ENCODE data around the gene TPD52L1.
"Not testable (repeated sequence)": the region's sequence is repeated elsewhere in the genome, so short reads cannot be mapped to it uniquely, and the experiment has no call there.

Gene TPD52L1

DNA sequence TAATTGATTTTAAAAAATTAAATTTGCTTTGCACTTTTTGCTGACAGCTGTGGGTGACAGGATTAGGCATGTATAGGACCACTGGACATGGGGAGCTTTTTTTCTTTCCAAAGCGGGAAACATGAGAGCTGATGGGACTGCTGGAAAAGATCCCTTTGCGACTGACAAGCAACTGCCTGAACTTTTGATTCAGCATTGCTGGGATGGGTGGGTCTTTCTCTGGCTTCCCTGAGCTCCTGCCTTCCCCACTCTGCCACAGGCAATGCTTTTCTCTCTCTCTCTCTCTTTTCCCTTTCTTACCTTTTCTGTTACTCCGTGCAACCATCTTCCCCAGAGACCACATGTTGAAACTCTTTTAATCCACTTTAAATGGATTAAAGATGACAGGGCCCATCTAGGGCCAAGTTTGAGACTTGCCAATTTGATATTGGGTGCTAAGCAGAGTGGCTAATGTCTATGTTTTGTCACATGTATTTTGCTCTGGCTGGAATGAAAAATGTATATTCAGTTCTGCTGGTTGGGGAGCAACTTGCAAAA is 33.5 kb upstream of the TPD52L1 start:
- Histone ChIP-seq H3K27me3 (ENCODE audit: low read depth, low read length) (no peaks in the 10 kb centered on the region), H3K36me3 (ENCODE audit: control insufficient read depth in 1 of 2, insufficient read depth in 2 of 2, low read length in 2 of 2) (no peaks in the 10 kb centered on the region), H3K27ac (ENCODE audit: low read length) (no peak overlapping the region), H3K4me3 (ENCODE audit: low read depth in 1 of 2, low read length in 2 of 2) (no peak overlapping the region), H3K9me3 (ENCODE audit: control insufficient read depth in 1 of 2, low read length in 2 of 2) (no peaks in the 10 kb centered on the region), H3K4me1 (ENCODE audit: control insufficient read depth in 1 of 2, insufficient read depth in 2 of 2, low read length in 2 of 2) (no peaks in the 10 kb centered on the region)

GRCh38 chr6:125121894-125122293 is 31.7 kb upstream of the TPD52L1 start:
- Histone ChIP-seq H3K27me3 (ENCODE audit: low read depth, low read length) (no peaks in the 10 kb centered on the region), H3K27ac (ENCODE audit: low read length) (no peak overlapping the region), H3K9me3 (ENCODE audit: control insufficient read depth in 1 of 2, low read length in 2 of 2) (no peaks in the 10 kb centered on the region), H3K4me3 (ENCODE audit: low read depth in 1 of 2, low read length in 2 of 2) (no peak overlapping the region), H3K36me3 (ENCODE audit: control insufficient read depth in 1 of 2, insufficient read depth in 2 of 2, low read length in 2 of 2) (no peaks in the 10 kb centered on the region), H3K4me1 (ENCODE audit: control insufficient read depth in 1 of 2, insufficient read depth in 2 of 2, low read length in 2 of 2) (no peaks in the 10 kb centered on the region)

GRCh38 chr6:125123051-125123450 is 30.5 kb upstream of the TPD52L1 start:
- Histone ChIP-seq H3K9me3 (ENCODE audit: control insufficient read depth in 1 of 2, low read length in 2 of 2) (no peaks in the 10 kb centered on the region), H3K4me1 (ENCODE audit: control insufficient read depth in 1 of 2, insufficient read depth in 2 of 2, low read length in 2 of 2) (no peaks in the 10 kb centered on the region), H3K27ac (ENCODE audit: low read length) (no peak overlapping the region), H3K27me3 (ENCODE audit: low read depth, low read length) (no peaks in the 10 kb centered on the region), H3K36me3 (ENCODE audit: control insufficient read depth in 1 of 2, insufficient read depth in 2 of 2, low read length in 2 of 2) (no peaks in the 10 kb centered on the region), H3K4me3 (ENCODE audit: low read depth in 1 of 2, low read length in 2 of 2) (no peak overlapping the region)

GRCh38 chr6:125123468-125124048 is 30.0 kb upstream of the TPD52L1 start:
- no peaks in the 10 kb centered on the region for H3K36me3 ChIP-seq (ENCODE audit: control insufficient read depth in 1 of 2, insufficient read depth in 2 of 2, low read length in 2 of 2)
- H3K27me3 ChIP-seq (ENCODE audit: low read depth, low read length): no peaks in the 10 kb centered on the region
- no peaks in the 10 kb centered on the region for H3K4me1 ChIP-seq (ENCODE audit: control insufficient read depth in 1 of 2, insufficient read depth in 2 of 2, low read length in 2 of 2)
- no peaks in the 10 kb centered on the region for H3K9me3 ChIP-seq (ENCODE audit: control insufficient read depth in 1 of 2, low read length in 2 of 2)
- H3K4me3 ChIP-seq (ENCODE audit: low read depth in 1 of 2, low read length in 2 of 2): no peak overlapping the region
- no peak overlapping the region for H3K27ac ChIP-seq (ENCODE audit: low read length)

DNA sequence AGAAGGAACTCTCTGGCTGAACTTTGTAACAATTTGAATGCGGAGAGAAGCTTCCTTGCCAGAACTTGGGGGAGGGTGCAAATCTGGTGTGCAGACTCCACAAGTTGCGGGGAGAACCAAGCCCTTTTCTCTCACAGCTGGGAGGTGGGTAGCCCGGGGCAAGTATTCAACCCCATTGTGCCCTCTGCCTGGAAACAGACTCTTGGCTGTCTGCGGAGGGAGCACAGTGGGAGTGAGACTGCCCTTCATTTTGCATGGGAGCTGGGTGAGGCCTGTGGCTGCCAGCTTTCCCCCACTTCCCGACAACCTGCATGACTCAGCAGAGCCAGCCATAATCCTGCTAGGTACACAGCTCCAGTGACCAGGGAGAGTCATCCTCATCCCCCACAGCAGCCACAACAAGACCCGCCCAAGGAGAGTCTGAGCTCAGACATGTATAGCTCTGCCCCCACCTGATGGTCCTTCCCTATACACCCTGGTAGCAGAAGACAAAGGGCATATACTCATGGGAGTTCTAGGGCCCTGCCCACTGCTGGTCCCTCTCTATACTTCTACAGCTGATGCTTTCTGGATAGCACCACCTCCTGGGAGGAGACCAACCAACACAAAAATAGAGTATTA is 29.4 kb upstream of the TPD52L1 start:
- no peaks in the 10 kb centered on the region for H3K4me1 ChIP-seq (ENCODE audit: control insufficient read depth in 1 of 2, insufficient read depth in 2 of 2, low read length in 2 of 2)
- no peaks in the 10 kb centered on the region for H3K27me3 ChIP-seq (ENCODE audit: low read depth, low read length)
- no peak overlapping the region for H3K27ac ChIP-seq (ENCODE audit: low read length)
- H3K9me3 ChIP-seq (ENCODE audit: control insufficient read depth in 1 of 2, low read length in 2 of 2): no peaks in the 10 kb centered on the region
- no peaks in the 10 kb centered on the region for H3K36me3 ChIP-seq (ENCODE audit: control insufficient read depth in 1 of 2, insufficient read depth in 2 of 2, low read length in 2 of 2)
- no peak overlapping the region for H3K4me3 ChIP-seq (ENCODE audit: low read depth in 1 of 2, low read length in 2 of 2)

DNA sequence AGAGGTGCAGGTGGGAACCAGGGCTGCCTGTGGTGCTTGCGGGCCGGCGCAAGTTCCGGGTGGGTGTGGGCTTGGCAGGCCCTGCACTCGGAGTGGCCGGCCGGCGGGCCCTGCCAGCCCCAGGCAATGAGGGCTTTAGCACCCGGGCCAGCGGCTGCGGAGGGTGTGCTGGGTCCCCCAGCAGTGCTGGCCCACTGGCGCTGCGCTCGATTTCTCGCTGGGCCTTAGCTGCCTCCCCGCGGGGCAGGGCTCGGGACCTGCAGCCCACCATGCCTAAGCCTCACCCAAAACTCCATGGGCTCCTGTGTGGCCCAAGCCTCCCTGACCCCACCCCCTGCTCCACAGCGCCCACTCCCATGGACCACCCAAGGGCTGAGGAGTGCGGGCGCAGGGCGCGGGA is 27.7 kb upstream of the TPD52L1 start:
- not testable (repeated sequence) for H3K9me3 ChIP-seq (ENCODE audit: control insufficient read depth in 1 of 2, low read length in 2 of 2); H3K27me3 ChIP-seq (ENCODE audit: low read depth, low read length); H3K27ac ChIP-seq (ENCODE audit: low read length); H3K4me1 ChIP-seq (ENCODE audit: control insufficient read depth in 1 of 2, insufficient read depth in 2 of 2, low read length in 2 of 2); H3K36me3 ChIP-seq (ENCODE audit: control insufficient read depth in 1 of 2, insufficient read depth in 2 of 2, low read length in 2 of 2); H3K4me3 ChIP-seq (ENCODE audit: low read depth in 1 of 2, low read length in 2 of 2)

DNA sequence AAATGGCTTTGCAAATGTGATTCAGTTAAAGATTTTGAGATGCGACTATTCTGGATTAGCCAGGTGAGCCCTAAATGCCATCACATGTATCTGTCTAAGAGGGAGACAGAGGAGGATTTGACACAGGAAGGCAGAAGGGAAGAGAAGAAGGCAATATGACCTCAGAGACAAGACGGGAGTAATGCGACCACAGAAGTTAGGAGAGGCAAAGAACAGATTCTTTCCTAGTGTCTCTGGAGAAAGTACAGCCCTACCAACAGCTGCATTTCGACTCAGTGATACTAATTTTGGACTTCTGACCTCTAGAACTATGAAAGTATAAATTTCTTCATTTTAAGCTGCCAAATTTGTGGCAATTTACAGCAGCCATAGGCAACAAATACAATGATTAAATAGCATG is 24.2 kb upstream of the TPD52L1 start:
- Histone ChIP-seq H3K36me3 (ENCODE audit: control insufficient read depth in 1 of 2, insufficient read depth in 2 of 2, low read length in 2 of 2) (no peaks in the 10 kb centered on the region), H3K27ac (ENCODE audit: low read length) (no peak overlapping the region), H3K4me3 (ENCODE audit: low read depth in 1 of 2, low read length in 2 of 2) (no peak overlapping the region), H3K4me1 (ENCODE audit: control insufficient read depth in 1 of 2, insufficient read depth in 2 of 2, low read length in 2 of 2) (no peaks in the 10 kb centered on the region), H3K27me3 (ENCODE audit: low read depth, low read length) (no peaks in the 10 kb centered on the region), H3K9me3 (ENCODE audit: control insufficient read depth in 1 of 2, low read length in 2 of 2) (no peaks in the 10 kb centered on the region)

DNA sequence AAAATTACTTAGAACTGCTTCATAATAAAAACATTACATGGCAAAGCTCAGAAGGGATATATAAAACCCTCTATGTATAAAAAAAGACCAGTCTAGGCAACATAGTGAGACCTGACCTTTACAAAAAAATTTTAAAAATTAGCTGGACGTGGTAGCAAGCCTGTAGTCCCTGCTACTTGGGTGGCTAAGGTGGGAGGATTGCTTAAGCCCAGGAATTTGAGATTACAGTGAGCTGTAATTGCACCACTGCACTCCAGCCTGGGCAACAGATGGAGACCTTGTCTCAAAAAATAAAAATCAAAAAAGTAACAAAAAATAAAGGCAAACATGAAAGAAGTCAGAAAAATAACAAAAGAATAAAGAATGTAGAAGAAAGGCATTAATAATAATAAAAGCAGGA is 21.5 kb upstream of the TPD52L1 start:
- Histone ChIP-seq H3K27me3 (ENCODE audit: low read depth, low read length) (no peaks in the 10 kb centered on the region), H3K4me1 (ENCODE audit: control insufficient read depth in 1 of 2, insufficient read depth in 2 of 2, low read length in 2 of 2) (no peaks in the 10 kb centered on the region), H3K27ac (ENCODE audit: low read length) (no peak overlapping the region), H3K9me3 (ENCODE audit: control insufficient read depth in 1 of 2, low read length in 2 of 2) (no peaks in the 10 kb centered on the region), H3K36me3 (ENCODE audit: control insufficient read depth in 1 of 2, insufficient read depth in 2 of 2, low read length in 2 of 2) (no peaks in the 10 kb centered on the region), H3K4me3 (ENCODE audit: low read depth in 1 of 2, low read length in 2 of 2) (no peak overlapping the region)

GRCh38 chr6:125136378-125136777 is 17.2 kb upstream of the TPD52L1 start:
- Histone ChIP-seq H3K27me3 (ENCODE audit: low read depth, low read length) (no peaks in the 10 kb centered on the region), H3K9me3 (ENCODE audit: control insufficient read depth in 1 of 2, low read length in 2 of 2) (no peaks in the 10 kb centered on the region), H3K36me3 (ENCODE audit: control insufficient read depth in 1 of 2, insufficient read depth in 2 of 2, low read length in 2 of 2) (no peaks in the 10 kb centered on the region), H3K27ac (ENCODE audit: low read length) (no peak overlapping the region), H3K4me1 (ENCODE audit: control insufficient read depth in 1 of 2, insufficient read depth in 2 of 2, low read length in 2 of 2) (no peaks in the 10 kb centered on the region), H3K4me3 (ENCODE audit: low read depth in 1 of 2, low read length in 2 of 2) (no peak overlapping the region)

DNA sequence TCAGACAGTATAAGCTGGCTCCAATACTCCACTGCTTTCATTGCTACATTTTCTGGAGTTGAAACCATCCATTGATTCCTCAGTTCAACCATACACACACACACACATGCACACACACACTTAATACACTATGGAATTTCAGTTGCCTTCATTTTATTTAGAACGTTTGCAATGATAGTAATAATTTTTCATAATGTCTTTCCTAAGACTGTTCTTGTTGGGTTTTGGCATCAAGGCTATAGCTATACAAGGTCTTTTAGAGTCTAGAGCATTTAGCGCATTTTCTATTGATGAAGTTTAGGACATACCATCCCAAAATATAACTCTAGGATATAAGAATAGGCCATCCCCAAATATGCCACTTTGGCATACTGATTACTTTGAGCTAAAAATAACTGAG is 15.5 kb upstream of the TPD52L1 start:
- Histone ChIP-seq H3K36me3 (ENCODE audit: control insufficient read depth in 1 of 2, insufficient read depth in 2 of 2, low read length in 2 of 2) (no peaks in the 10 kb centered on the region), H3K4me3 (ENCODE audit: low read depth in 1 of 2, low read length in 2 of 2) (no peak overlapping the region), H3K27ac (ENCODE audit: low read length) (no peak overlapping the region), H3K4me1 (ENCODE audit: control insufficient read depth in 1 of 2, insufficient read depth in 2 of 2, low read length in 2 of 2) (no peaks in the 10 kb centered on the region), H3K27me3 (ENCODE audit: low read depth, low read length) (no peaks in the 10 kb centered on the region), H3K9me3 (ENCODE audit: control insufficient read depth in 1 of 2, low read length in 2 of 2) (no peaks in the 10 kb centered on the region)

DNA sequence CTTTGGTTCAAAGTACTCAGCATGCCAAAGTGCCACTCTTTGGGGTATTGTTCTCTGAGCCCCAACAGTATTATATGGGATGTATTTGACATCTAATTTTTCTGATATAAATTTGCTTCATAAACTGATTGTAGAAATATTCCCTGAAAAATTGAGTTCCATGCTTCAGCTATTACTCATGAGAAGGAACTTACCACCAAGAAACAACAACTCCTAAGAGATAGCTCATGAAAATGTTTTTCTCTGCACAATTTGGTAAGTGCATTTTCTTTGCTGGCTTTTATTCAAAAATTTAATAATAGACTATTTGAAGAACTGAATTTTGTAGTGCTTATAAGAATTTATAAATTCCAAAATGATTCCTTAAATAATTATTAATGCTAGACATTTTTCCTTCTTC is 12.8 kb upstream of the TPD52L1 start:
- H3K27me3 ChIP-seq (ENCODE audit: low read depth, low read length): no peaks in the 10 kb centered on the region
- no peaks in the 10 kb centered on the region for H3K9me3 ChIP-seq (ENCODE audit: control insufficient read depth in 1 of 2, low read length in 2 of 2)
- no peak overlapping the region for H3K27ac ChIP-seq (ENCODE audit: low read length)
- no peaks in the 10 kb centered on the region for H3K4me1 ChIP-seq (ENCODE audit: control insufficient read depth in 1 of 2, insufficient read depth in 2 of 2, low read length in 2 of 2)
- no peak overlapping the region for H3K4me3 ChIP-seq (ENCODE audit: low read depth in 1 of 2, low read length in 2 of 2)
- no peaks in the 10 kb centered on the region for H3K36me3 ChIP-seq (ENCODE audit: control insufficient read depth in 1 of 2, insufficient read depth in 2 of 2, low read length in 2 of 2)

DNA sequence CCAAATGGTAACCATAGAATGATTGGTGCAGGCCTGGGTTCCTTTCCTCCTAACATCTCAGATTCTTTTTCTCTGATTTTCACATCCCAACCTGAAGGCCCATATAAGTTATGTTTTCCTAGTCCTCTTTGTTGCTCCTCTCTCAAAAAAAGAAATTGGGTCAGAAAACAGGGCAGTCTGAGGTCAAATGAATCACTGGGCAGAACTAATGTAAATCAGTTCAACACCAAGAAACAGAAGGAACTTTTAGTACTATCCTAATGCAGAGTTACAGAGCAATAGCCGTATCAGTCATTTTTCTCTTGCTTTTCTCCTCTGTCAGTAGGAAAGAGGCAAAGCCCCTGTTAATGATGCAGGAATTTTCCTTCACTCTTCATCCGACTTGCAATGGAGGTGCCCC is 11.0 kb upstream of the TPD52L1 start:
- Histone ChIP-seq H3K4me3 (ENCODE audit: low read depth in 1 of 2, low read length in 2 of 2) (no peak overlapping the region), H3K27ac (ENCODE audit: low read length) (no peak overlapping the region), H3K36me3 (ENCODE audit: control insufficient read depth in 1 of 2, insufficient read depth in 2 of 2, low read length in 2 of 2) (no peaks in the 10 kb centered on the region), H3K27me3 (ENCODE audit: low read depth, low read length) (no peaks in the 10 kb centered on the region), H3K9me3 (ENCODE audit: control insufficient read depth in 1 of 2, low read length in 2 of 2) (no peaks in the 10 kb centered on the region), H3K4me1 (ENCODE audit: control insufficient read depth in 1 of 2, insufficient read depth in 2 of 2, low read length in 2 of 2) (no peaks in the 10 kb centered on the region)

Data from muscle layer of duodenum (tissue), 2 donors.